B cell (primary cell): ENCODE data around the gene LAMB1. TPM values are rescaled to one million over a fixed set of nuclear protein-coding genes. Genes with fewer than 3 reads are reported as not detected.
"Not testable (repeated sequence)": the region's sequence is repeated elsewhere in the genome, so short reads cannot be mapped to it uniquely, and the experiment has no call there.

Experiments used
- ATAC-seq: fragments of 200-7000 bp; cut with Tn5 transposase; one replicate; pipeline ENCODE4 v1.10.0; 2021; ENCODE audit warnings: low read depth, mild to moderate bottlenecking, moderate number of reproducible peaks, moderate library complexity
- CTCF ChIA-PET: fragments of 350-600 bp; sonication (Branson Sonifier 250); formaldehyde crosslinking; loops from one replicate; lab custom pipeline; 2021; ENCODE audit warnings: antibody characterized with exemption, inconsistent platforms; lab: Charles Lee
- POLR2A ChIA-PET: fragments of 350-600 bp; sonication (Branson Sonifier 250); formaldehyde crosslinking; loops from one replicate; lab custom pipeline; 2021; ENCODE audit warnings: antibody characterized with exemption; lab: Charles Lee
- DNase-seq: peaks from one replicate; pipeline ENCODE4 v3.0.0; 2013
- H2AFZ ChIP-seq: 2 replicates; pipeline ENCODE4 v1.6.1; 2012; ENCODE audit warnings: mild to moderate bottlenecking, low read depth, low read length; ENCODE audit not compliant: insufficient read depth, poor library complexity, severe bottlenecking
- H3K27ac ChIP-seq, 2 donors: 1 replicate in 1 of 2; 2 replicates in 1 of 2; pipeline ENCODE4 v1.5.1; 2012 to 2013; ENCODE audit warnings: low read length in 2 of 2, mild to moderate bottlenecking in 2 of 2, moderate library complexity in 1 of 2
- H3K27me3 ChIP-seq, 4 experiments: fragments of 200-600 bp in 1 of 4; sonication (generic) in 1 of 4; replicated peaks in 1 of 4; 1 replicate in 2 of 4; 2 replicates in 2 of 4; pipeline versions ENCODE4 v1.6.1 to v1.7.0; 2013 to 2016; ENCODE audit warnings: low read length in 3 of 4, mild to moderate bottlenecking in 2 of 4, mixed read lengths in 1 of 4, moderate library complexity in 1 of 4; ENCODE audit not compliant: insufficient read depth in 4 of 4, control insufficient read depth in 3 of 4; ENCODE audit errors: control extremely low read depth in 1 of 4
- H3K36me3 ChIP-seq, 2 experiments: replicated peaks in 1 of 2; 1 replicate in 1 of 2; 2 replicates in 1 of 2; pipeline versions ENCODE4 v1.6.1 to v1.7.1; 2013; ENCODE audit warnings: low read length in 1 of 2; ENCODE audit not compliant: insufficient read depth in 2 of 2, control insufficient read depth in 1 of 2; ENCODE audit errors: control extremely low read depth in 1 of 2, extremely low read depth in 1 of 2
- H3K4me1 ChIP-seq, 2 donors: fragments of 200-600 bp in 1 of 2; sonication (generic) in 1 of 2; 1 replicate in 1 of 2; 2 replicates in 1 of 2; pipeline versions ENCODE4 v1.5.1 to v1.6.1; 2013 to 2017; ENCODE audit warnings: low read length in 2 of 2; ENCODE audit not compliant: control insufficient read depth in 2 of 2, insufficient read depth in 2 of 2
- H3K4me2 ChIP-seq: replicated peaks from 2 replicates; pipeline ENCODE3; 2012; ENCODE audit warnings: mild to moderate bottlenecking, low read depth, low read length; ENCODE audit not compliant: poor library complexity, severe bottlenecking
- H3K4me3 ChIP-seq, 5 experiments: fragments of 200-600 bp in 1 of 5; sonication (generic) in 1 of 5; 1 replicate in 3 of 5; 2 replicates in 2 of 5; pipeline versions ENCODE4 v1.5.1 to v1.7.0; 2011 to 2016; ENCODE audit warnings: low read length in 4 of 5, mild to moderate bottlenecking in 4 of 5, low read depth in 2 of 5, control low read depth in 1 of 5, moderate library complexity in 1 of 5; ENCODE audit not compliant: insufficient read depth in 1 of 5; ENCODE audit errors: control extremely low read depth in 1 of 5, extremely low read depth in 1 of 5
- H3K79me2 ChIP-seq: fragments of 200-600 bp; sonication (generic); one replicate; pipeline ENCODE4 v1.6.0; 2016; ENCODE audit warnings: low read length; ENCODE audit not compliant: control insufficient read depth, insufficient read depth
- H3K9ac ChIP-seq: fragments of 200-600 bp; sonication (generic); 2 replicates; pipeline ENCODE4 v1.6.1; 2017; ENCODE audit warnings: mild to moderate bottlenecking, low read length, moderate library complexity
- H3K9me3 ChIP-seq, 3 donors: one replicate each; pipeline versions ENCODE4 v1.6.1 to v1.7.1; 2013; ENCODE audit warnings: low read length in 2 of 3; ENCODE audit not compliant: control insufficient read depth in 2 of 3, insufficient read depth in 1 of 3; ENCODE audit errors: control extremely low read depth in 1 of 3
- H4K20me1 ChIP-seq: 2 replicates; pipeline ENCODE4 v1.6.0; 2012; ENCODE audit warnings: mild to moderate bottlenecking, low read length; ENCODE audit not compliant: insufficient read depth, control insufficient read depth, poor library complexity, severe bottlenecking
- H3K27ac Mint-ChIP-seq: one replicate; pipeline ENCODE4 v1.8.0; 2021; ENCODE audit warnings: mixed read lengths
- H3K27me3 Mint-ChIP-seq: one replicate; pipeline ENCODE4 v1.8.0; 2021; ENCODE audit warnings: mixed read lengths
- H3K4me1 Mint-ChIP-seq: one replicate; pipeline ENCODE4 v1.8.0; 2021; ENCODE audit warnings: mixed read lengths
- H3K4me3 Mint-ChIP-seq: one replicate; pipeline ENCODE4 v1.8.0; 2021; ENCODE audit warnings: mixed read lengths
- H3K9me3 Mint-ChIP-seq: one replicate; pipeline ENCODE4 v1.8.0; 2022; ENCODE audit warnings: mixed read lengths; ENCODE audit not compliant: insufficient read depth
- EZH2 ChIP-seq: IDR thresholded peaks from 2 replicates; pipeline ENCODE4 v1.6.1; 2012; ENCODE audit warnings: borderline replicate concordance, low read depth, mild to moderate bottlenecking, moderate library complexity, low read length; ENCODE audit not compliant: insufficient read depth, poor library complexity, severe bottlenecking
- WGBS: methylation state at CpG from one replicate; pipeline ENCODE4 v1.1.5; 2013; ENCODE audit warnings: missing lambda C conversion rate; ENCODE audit not compliant: insufficient coverage; 5-methylcytosine and 5-hydroxymethylcytosine counted together
- intact Hi-C: fragments of 100-400 bp; cut with micrococcal nuclease; formaldehyde crosslinking; loops from one replicate; pipeline ENCODE4 v1.10.0; 2022
- polyA plus RNA-seq: library from polyadenylated mRNA; depleted of rRNA; stranded (reverse); fragments of >200 nt; gene quantifications from 2 replicates; pipeline ENCODE4 v1.2.3, GENCODE V29; 2012
- total RNA-seq, 2 donors: library from RNA; stranded (reverse); fragments of 120-200 nt in 1 of 2; gene quantifications; 1 replicate in 1 of 2; 2 replicates in 1 of 2; pipeline versions ENCODE4 v1.2.3 to v1.2.4, GENCODE V29; 2013 to 2022
- TF ChIP-seq, protein P1 (sequence below): fragments of 200-600 bp; IDR thresholded peaks from one replicate; pipeline ENCODE4 v1.8.0; 2022; ENCODE audit warnings: antibody characterized with exemption, mild to moderate bottlenecking

The LAMB1 gene
- total and polyA plus RNA-seq, 2 donors (not counting 1 experiment from before 2014, with no cell fraction given): not detected

DNA sequence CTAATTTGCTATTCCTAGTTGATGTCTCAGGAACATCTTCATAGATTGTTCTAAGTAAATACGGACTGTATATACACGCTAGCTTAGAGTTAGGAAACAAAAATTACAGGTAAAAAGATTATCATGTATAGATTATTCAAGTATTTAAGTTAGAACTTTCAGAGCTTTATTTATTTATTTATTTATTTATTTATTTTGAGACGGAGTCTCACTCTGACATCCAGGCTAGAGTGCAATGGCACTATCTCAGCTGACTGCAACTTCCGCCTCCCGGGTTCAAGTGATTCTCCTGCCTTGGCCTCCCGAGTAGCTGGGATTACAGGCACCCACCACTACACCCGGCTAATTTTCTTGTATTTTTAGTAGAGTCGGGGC lies 110.6 kb downstream of the LAMB1 start:
- H3K4me3 Mint-ChIP-seq: peak overlapping the region; percentile 99
- H3K9me3 Mint-ChIP-seq, H3K27me3 ChIP-seq, H3K27me3 Mint-ChIP-seq, POLR2A ChIA-PET, ATAC-seq, H3K9me3 ChIP-seq, DNase-seq, H3K27ac Mint-ChIP-seq: not testable (repeated sequence)
- intact Hi-C loops: loop anchor here (10.0 kb wide), 3 partner anchors 328 to 848 kb away; partner anchors contain the start of genes COG5, DNAJB9, DUS4L and PRKAR2B
- Histone ChIP-seq H3K9ac (peak overlapping the region; percentile 90), H4K20me1 (peaks cover 21% of the 10 kb centered on the region), H3K4me3 (peak overlapping the region in 2 of 5 experiments; percentile 72 to 83), H3K4me1 (peaks cover 9 to 28% of the 10 kb centered on the region in 2 donors), H3K27ac (peak overlapping the region in 1 of 2 donors; percentile 97), H2AFZ (peak overlapping the region; percentile 98), H3K36me3 (peaks cover 13 to 26% of the 10 kb centered on the region in 2 experiments), H3K4me2 (peak overlapping the region; percentile 87), H3K79me2 (peaks cover 68% of the 10 kb centered on the region)
- peaks cover 55% of the 10 kb centered on the region for H3K4me1 Mint-ChIP-seq
- CTCF ChIA-PET: interaction anchor here (1.0 to 4.5 kb wide), 2 partner anchors 13 to 18 kb away, joined by 3 to 36 read pairs; no protein-coding TSS in a partner anchor
- WGBS: 97% methylated on average over 5 of the region's 8 CpGs

DNA sequence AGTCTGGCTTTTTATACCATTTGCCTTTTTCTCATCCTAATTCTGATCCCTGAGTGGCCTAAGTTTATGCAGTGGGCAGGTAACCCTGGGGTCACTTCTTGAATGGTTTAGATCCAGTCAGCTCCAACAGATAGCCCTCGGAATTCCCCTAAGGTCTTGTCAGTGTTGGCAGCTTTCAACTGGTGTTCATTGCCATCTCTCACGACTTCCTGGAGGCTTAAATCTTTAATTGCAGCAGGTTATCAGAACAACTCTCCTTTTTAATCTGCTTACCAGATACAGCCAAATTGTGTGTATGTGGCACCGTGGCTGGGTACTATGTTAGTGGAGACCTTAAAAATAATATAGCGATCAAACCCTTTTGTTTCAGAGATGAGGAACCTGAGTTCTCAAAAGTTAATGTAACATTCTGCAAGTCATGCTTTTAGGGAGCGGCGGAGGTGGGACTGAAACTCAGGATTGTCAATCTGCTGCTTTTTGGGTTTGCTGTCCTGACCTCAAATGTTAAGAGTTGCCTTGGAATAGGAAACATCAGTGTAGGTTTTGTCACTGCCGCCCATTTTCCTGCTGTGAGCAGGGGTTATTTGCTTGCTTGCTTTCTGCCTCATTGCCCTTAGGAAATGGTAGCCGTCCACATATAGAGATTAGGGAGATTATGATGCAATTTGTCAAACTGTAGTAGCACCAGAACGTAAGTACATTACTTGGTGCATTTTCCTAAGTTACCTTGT lies 111.2 kb downstream of the LAMB1 start:
- POLR2A ChIA-PET: no interaction called here
- DNase-seq: peak; percentile 20
- intact Hi-C loops: loop anchor here (1.0 to 10.0 kb wide), 7 partner anchors 148 to 1293 kb away; partner anchors contain the start of genes COG5, DNAJB9, DUS4L and HBP1
- Mint-ChIP-seq H3K9me3 (no peaks in the 10 kb centered on the region), H3K4me1 (peaks cover 51% of the 10 kb centered on the region), H3K27ac (peak overlapping the region; percentile 97), H3K27me3 (no peaks in the 10 kb centered on the region), H3K4me3 (peak overlapping the region; percentile 99)
- peaks cover 13 to 23% of the 10 kb centered on the region in 2 experiments for H3K36me3 ChIP-seq
- H3K4me2 ChIP-seq: peak overlapping the region; percentile 87
- H2AFZ ChIP-seq: peak overlapping the region; percentile 98
- WGBS: 15% methylated on average over 5 of the region's 9 CpGs
- no peaks in the 10 kb centered on the region for H3K27me3 ChIP-seq
- peaks cover 9 to 28% of the 10 kb centered on the region in 2 donors for H3K4me1 ChIP-seq
- H3K79me2 ChIP-seq: peaks cover 63% of the 10 kb centered on the region
- peak overlapping the region; percentile 72 to 86 (median 83) for H3K4me3 ChIP-seq
- H3K9me3 ChIP-seq: no peaks in the 10 kb centered on the region
- H3K27ac ChIP-seq: peak overlapping the region; percentile 91 to 97
- CTCF ChIA-PET: interaction anchor here (1.0 to 4.5 kb wide), 3 partner anchors 12 to 17 kb away, joined by 3 to 36 read pairs (median 20); no protein-coding TSS in a partner anchor
- H4K20me1 ChIP-seq: peaks cover 16% of the 10 kb centered on the region
- H3K9ac ChIP-seq: peak overlapping the region; percentile 90
- no peak for ATAC-seq
- TF ChIP-seq, protein P1, sequence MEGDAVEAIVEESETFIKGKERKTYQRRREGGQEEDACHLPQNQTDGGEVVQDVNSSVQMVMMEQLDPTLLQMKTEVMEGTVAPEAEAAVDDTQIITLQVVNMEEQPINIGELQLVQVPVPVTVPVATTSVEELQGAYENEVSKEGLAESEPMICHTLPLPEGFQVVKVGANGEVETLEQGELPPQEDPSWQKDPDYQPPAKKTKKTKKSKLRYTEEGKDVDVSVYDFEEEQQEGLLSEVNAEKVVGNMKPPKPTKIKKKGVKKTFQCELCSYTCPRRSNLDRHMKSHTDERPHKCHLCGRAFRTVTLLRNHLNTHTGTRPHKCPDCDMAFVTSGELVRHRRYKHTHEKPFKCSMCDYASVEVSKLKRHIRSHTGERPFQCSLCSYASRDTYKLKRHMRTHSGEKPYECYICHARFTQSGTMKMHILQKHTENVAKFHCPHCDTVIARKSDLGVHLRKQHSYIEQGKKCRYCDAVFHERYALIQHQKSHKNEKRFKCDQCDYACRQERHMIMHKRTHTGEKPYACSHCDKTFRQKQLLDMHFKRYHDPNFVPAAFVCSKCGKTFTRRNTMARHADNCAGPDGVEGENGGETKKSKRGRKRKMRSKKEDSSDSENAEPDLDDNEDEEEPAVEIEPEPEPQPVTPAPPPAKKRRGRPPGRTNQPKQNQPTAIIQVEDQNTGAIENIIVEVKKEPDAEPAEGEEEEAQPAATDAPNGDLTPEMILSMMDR: no peak
- TF ChIP-seq EZH2: no peak
